Suppressor macrophage (primary cell): ENCODE results near the gene WIZ.
"Not testable (repeated sequence)": the region's sequence is repeated elsewhere in the genome, so short reads cannot be mapped to it uniquely, and the experiment has no call there.

ENCODE experiments used
- DNase-seq, 4 experiments: peaks; one replicate each; pipeline ENCODE4 v3.0.0-alpha.2; 2020 to 2022

The WIZ gene

DNA sequence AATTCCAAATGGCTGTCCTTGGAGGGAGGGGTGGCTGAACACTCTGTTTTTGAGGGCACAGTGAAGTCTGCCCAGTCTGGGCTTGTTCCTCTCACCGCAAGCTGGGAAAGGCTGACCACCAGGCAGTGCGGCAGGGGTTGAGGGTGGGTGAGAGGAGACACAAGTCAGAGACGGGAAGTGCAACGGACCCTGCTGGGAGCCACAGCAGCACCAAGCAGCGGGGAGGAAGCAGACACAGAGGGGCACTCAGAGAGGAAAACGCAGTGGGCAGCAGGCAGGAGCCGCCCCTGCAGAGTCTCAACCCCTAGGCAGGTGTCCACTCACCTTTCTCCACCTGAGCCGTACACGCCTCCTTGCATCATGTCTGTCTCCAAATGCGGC, 46.6 kb downstream of the WIZ start:
- no peak for DNase-seq

DNA sequence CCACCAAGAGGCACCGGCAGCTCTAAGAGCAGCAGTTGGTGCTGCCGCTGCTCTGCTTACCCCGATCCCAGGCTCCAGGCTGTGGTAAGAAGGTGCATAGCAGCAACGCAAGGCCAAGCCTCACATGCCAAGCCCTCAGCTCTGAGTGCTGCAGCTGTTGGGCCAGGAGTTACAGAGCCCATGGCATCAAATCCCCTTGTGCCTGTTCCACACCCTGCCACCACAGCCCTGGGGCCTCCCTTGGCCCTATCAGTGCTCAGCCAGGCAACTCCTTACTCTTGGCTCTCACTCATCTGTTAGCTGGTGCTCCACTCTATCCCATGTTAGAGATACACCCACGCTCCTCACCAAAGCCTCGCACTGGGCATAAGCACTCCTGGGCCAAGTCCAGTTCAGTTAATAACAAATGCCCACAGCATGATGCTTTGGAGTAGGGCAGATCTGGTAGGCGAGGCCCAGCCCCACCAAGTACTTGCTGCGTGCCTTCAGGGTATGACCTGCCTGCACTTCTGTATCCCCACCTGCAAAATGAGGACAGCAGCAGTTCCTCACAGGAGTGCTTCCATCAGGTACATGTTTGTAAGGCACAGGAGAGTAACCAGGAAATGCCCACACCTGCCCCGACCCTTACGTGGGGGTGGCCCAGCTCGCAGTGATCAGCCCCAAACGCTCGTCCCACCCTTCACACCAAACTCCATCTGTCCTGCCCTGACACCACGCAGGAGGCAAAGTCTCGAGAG, 47.2 kb downstream of the WIZ start:
- no peak for DNase-seq

DNA sequence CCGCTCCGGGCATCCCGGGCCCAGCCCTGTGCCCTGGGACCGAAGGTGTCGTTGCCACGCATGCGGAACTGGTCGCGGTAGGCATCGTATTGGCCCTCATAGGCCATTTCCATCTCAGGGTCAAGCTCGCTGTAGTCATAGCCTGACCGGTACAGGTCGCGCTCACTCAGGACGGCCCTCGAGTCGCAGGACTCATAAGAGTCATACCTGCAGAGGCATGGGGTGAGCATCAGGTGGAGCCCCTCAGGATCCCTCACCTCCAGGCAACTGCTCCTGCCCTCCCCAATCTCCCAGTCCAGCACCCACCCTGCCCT, 48.4 kb downstream of the WIZ start:
- DNase-seq = no peak

DNA sequence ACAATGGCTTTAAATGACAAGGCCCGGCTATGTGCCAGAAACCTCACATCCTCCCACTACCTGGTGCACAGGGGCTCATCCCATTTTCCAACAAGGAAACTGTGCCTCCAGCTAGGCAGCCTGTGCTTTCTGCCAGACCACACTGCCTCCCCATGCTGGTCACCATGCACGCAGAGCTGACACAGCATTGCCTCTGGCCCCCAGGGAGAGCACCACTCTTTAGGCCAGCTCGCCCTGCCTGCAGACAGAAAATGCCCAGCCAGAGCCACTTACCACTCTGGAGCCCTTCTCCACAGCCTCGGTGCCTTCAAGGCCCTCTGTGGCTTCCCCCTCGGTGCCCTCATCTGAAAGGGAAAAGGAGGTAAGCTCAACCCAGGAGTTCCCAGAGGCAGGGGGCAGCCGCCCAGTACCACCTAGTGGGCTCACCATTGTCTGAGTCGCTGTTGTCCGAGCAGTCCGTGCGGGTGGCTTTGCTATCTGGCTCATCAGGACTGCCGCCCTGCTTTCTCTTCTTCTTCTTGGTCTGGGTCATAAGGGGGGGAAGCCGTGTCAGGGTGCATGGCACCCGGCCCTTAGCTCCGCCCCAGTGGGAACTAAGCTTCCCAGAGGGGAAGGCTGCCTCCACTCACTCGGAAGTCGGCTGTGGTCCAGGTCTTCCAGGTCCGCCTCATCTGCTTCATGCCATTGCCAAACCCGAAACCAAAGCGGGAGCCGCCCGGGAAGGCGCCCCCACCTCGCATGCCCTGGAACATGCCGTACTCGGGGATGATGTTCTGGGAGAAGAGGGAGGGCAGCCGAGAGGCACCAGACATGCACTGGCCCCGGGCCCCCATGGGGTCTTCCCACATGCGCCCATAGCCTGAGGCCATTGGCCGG, 49.0 kb downstream of the WIZ start:
- no peak for DNase-seq

DNA sequence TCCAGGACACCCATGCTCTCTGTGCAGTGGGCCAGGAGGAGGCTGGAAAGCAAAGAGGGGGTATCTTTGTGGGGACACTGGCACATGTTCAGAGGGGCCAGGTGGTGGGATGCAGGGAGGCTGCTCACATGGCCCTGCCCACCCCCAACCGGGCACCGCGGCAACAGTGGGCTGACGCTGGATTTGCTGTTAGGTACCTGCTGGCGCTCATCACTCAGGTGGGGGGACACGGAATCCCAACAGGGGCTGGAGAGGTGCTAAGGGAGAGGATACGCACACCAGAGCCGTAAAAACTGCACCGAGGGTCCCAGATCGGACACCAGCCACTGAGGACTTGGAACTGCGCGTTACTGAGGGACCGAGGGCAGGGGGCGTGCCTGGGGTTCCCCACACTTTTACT, 50.1 kb downstream of the WIZ start:
- DNase-seq = no peak

DNA sequence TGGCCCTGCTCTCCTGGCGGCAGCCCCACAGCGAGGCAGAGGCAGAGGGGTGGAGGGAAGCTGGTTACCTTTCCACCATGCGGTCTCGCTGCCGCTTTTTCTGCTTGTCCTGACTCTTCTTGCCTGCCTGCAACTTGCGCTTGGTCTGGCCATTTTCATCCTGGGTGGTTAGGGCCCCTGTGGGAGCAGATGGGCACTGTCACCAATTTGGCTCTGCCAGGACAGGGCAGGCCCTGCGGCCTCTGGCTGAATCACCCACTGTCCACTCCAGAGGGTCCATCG, 50.6 kb downstream of the WIZ start:
- DNase-seq = no peak

DNA sequence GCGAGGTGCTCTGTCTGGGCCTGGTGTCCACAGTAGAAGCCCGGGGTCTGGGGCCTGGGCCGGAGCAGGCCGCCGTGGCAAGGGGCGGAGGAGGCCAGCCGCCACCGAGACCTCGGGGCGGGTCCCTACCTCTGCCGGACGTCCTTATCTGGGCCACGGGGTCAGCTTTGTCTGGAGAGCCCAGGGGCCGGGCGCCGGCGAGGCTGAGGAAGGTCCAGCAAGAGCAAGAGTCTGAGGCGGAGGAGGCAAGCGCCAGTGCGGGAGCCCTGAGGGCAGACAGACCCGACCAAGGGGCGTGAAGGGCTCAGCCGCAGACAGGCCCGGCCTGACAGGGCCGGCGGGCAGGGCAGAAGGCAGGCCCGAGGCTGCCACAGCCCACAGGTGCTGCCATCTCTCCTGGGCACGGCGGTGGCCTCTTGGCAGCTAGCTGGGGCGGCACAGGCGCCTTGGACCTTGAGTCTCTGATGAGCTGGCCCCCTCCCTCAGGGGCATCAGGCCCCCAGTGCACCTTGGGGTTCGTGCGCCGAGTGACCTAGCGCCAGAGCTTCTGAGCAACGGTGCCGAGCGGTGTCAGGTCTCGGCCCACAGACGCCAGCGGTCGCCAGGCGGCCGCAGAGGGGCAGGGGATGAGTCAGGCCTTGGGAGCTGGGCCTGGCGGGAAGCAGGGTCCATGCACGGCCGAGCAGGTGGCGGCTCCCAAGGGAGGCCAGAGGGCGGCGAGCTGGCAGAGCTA, 51.1 kb downstream of the WIZ start:
- DNase-seq = no peak

DNA sequence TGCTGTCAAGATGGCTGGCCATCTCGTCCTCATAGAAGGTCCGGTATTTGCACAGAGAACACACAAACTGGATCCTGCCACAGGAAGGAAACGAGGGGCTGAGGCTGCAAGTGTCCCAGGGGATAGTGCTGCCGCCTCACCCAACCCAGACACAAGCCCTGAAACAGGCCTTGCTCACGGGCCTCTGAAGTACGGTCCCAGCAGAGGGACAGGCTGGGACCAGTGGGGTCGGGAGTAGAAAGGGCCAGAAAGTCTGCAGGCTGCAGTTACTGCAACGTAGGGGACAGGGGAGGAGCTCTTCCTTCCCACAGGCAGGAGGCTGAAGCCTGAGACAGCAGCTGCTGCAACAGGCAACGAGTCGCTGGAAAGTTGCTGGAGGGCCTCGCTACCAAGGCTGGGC, 52.0 kb downstream of the WIZ start:
- DNase-seq = no peak

DNA sequence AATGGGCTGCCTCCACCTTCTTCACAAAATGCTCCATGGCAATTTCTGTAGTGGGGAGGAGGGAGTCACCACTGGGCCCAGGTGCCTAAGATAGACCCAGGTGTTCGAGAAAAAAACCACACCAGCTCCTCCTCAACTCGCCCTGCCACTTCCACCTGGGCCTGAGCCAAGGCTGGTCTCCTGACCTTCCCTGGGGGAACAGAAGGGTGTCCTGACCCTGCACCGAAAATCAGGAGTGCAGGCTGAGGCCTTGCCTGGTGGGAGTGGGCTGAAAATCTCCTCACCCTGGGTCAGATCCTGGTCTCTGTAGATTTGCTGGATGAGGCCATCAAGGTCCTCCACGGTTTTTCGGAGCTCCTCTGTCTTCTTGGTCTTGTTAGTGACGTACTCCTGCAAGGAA, 52.5 kb downstream of the WIZ start:
- no peak for DNase-seq

DNA sequence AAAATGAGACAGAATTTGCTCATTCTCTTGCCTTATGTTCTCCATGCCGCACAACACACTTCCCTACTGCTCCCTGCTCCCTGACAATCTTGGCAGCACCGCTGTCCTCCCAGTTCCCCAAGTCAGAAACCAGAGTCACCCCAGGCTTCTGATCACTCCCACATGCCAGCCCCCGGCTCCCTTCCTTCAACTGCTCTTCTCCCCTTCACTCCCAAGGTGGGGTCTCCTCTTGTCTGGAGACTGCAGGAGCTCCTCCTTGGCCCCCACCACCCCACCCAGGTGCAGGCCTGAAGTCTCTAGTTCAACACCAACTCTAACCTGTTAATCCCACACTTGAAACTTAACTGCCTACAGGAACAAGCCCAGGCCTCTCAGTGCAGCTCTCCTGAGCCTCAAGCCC, 53.3 kb downstream of the WIZ start:
- no peak for DNase-seq

DNA sequence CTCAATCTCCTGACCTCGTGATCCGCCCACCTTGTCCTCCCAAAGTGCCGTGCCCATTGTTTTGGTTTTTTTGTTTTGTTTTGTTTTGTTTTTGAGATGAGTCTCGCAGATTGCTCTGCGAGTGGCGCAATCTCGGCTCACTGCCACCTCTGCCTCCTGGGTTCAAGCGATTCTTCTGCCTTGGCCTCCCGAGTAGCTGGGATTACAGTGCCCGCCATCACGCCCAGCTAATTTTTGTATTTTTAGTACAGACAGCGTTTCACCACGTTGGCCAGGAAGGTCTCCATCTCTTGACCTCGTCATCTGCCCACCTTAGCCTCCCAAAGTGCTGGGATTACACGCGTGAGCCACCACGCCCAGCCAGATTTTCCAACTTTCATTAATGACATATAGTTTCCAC, 54.5 kb downstream of the WIZ start:
- DNase-seq = not testable (repeated sequence)

DNA sequence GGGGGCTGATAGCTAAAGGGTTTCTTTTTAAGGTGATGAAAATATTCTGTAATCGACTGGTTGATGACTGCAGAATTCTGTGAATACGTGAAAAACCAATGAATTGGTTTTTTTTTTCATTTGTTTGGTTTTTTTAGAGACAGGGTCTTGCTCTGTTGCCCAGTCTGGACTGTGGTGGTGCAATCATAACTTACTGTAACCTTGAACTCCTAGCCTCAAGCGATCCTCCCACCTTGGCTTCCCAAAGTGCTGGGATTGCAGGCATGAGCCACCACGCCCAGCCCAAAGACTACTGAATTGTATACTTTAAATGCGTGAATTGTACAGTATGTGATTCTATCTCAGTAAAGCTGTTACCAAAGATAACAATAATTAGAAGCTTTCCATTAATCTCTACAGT, 55.3 kb downstream of the WIZ start:
- DNase-seq = no peak

DNA sequence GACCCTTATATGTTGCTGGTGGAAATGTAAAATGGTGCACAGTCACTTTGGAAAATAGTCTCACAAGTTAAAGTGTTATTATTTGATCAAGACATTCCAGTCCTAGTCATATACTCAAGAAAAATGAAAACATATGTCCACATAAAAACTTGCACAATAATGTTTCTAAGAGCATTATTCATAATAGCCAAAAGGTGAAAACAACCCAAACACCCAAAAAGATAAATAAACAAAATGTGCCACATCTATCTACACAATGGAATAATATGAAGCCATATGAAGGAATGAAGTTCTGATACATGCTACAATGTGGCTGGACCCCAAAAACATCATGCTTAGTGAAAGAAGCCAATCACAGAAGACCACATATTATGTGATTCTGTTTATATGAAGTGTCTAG, 55.8 kb downstream of the WIZ start:
- no peak for DNase-seq

DNA sequence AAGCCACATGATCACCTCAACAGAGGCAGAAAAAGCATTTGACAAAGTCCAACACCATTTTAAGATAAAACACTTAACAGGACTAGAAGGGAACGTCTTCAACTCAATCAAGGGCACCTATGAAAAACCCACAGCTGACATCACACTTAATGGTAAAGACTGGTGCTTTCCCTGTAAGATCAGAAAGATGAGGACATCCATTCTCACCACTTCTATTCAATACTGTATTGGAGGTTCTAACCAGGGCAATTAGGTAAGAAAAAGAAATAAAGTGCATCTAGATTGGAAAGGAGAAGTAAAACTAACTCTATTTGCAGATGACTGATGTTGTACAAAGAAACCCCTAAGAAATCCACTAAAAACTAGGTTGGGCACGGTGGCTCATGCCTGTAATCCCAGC, 58.9 kb downstream of the WIZ start:
- DNase-seq = no peak

DNA sequence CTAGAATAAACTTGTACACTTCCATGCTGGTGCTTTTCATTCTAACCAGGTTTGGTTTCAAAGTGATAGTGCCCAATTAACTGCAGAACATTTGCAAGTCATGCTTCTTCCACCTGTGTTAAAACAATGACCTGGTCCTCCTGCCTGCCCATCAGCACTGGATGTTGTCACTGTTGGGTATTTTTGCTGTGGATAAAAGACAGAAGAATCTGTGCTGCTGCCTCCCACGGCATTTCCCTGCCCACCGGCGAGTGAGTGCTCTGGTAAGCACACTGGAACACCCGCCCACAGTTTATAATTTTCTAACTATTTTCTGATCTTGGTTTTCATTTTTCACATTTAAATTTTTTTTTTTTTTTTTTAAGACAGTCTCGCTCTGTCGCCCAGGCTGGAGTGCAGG, 67.9 kb downstream of the WIZ start:
- DNase-seq = no peak

DNA sequence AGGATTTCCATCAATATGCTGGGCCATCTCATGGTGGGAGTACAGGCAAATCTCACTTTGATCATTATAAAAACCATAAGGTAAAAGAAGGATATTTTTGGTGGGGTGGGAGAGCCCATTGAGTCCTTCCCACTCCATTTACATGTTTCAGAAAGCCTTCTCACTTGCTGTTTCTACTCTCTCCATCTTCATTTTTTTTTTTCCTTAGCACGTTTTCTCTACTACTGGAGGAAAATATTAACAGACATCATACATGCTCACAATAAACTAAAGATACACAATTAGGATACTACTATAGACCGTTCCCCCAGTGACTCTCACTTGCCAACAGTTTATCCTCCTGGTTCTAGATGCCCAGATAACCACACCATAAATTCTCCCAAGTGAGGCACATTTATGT, 68.3 kb downstream of the WIZ start:
- DNase-seq = no peak

DNA sequence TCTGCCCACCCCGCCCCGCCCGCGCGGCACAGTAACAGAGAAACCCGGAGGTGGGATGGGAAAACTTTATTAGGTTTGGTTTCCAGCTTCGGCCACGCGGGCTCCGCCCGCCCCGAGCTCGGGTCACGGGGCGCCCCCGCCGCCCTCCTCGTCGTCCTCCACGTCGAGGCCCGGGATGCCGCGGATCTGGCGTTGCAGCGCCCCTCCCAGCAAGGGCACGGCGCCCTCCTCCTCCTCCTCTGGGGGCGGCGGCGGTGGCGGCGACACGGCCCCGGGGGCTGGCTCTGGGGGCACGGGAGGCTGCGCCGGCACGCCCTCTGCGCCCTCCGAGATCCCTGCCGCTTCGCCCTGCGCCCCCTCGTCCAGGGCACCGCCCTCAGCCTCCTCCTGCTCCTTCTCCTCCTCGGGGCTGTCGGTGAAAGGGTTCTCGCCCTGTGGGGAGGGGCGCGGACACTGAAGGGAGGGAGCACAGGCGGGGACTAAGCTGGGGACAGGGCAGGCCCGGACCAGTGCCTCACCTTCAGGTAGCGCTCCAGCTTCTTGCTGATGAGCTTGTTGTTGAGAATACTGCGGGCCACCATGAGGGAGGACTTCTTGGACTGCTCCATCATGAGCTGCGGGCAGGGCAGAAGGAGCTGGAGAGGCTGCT, 69.6 kb downstream of the WIZ start:
- DNase-seq = peak; percentile 14 to 62 (median 41)

DNA sequence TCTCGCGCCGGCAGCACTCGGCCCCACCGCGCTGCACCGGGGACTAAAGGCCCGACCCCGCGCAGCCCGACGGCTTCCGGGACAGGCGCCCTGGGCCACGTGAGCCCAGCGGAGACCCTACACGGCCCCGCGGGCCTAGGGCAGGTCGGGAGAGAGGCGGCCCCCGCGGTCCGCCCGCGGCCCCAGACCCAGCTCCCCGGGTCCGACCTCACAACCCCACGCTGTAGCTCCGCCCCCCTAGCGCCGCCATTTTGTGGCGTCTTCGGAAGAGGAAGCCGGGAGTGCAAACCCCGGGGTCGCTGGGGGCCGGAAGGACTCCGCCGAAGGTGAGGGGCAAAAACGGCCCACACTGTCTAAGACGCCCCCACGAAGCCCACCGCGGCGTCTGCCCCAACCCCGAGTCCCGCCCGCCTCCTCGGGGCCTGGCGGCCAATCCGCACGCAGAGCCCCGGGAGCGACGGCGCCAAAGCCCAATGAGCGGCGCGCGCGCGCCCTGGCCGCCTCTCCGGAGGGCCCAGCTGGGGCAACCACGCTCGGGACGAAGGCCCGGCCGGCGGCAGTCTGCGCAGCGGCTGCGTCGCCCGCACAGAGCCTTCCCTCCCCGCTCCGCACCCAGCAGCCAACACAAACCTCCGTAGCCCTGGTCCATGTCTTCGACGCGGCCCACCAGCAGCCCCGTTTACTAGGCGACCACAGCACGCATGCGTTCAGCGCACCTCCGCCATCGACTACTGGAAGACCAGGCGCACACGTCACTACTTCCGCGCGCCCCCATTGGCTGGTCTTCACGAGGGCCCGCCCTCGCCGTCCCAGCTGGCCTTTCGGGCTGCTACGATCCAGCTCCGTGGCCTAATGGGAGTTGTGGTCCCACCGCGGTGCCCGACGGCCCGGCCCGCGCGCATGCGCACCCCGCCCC, 70.4 kb downstream of the WIZ start, which contains the start of gene AKAP8:
AKAP8 (minus strand) TSS at position 705 of the 916 bp plus-strand sequence; CDS start at position 649, 56 bp downstream.
- DNase-seq = peak; percentile 99 to 100 (median 100)

DNA sequence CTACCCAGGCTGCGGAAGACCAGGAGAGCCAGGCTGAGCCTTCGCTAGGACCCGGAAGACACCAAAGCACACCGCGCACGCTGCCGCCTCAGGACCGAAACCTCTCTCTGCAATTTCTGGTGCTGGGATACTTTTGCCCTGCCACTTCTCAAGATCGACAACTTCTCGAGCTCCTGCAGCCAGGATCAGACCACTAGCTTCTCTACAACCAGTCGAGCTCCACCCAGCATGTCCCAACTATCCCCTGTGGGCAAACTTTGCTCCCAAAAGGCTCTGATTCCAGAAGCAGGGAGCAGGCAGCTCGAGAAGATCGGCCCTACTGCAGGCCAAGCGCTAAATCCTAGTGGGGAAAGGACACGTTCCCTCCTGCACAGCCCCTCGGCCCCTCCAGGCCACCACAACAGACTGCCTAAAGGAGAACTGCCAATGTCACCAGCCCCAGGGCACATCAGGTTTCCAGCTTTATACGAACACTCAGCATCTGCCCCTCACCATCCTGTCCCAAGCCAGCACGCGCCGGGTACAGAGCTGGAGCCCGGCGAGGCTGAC, 71.1 kb downstream of the WIZ start:
- peak; percentile 63 to 75 (median 66) for DNase-seq

DNA sequence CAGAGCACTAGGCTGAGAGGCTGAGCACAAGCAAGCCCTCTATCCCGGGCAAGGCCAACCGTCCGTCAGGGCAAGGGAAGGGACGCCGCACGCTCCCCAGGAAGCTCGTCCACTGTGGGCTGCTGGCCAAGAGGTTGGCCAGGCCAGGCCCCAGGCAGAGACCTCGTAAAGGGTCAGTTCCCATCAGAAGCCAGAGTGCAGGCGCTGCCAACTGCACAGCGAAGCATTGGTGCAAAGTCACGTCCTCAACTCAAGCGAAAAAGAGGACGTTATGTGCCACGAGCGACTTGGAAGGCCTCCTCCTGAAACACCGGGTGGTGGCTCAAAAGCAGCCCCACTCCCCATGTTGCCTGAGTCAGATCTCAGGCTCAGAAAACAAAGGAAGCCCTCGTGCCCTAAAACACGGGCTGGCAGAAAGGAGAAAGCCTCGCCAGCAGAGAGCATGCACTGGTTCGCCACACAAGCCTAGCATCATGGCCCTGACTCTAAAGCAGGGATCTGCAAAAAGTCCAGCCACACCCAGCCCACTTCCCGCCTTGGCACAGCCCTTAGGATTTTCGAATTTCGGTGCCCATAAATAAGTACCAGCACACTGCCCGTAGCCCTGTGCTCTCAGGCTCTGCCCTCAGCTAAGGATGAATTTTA, 74.8 kb downstream of the WIZ start:
- no peak for DNase-seq

DNA sequence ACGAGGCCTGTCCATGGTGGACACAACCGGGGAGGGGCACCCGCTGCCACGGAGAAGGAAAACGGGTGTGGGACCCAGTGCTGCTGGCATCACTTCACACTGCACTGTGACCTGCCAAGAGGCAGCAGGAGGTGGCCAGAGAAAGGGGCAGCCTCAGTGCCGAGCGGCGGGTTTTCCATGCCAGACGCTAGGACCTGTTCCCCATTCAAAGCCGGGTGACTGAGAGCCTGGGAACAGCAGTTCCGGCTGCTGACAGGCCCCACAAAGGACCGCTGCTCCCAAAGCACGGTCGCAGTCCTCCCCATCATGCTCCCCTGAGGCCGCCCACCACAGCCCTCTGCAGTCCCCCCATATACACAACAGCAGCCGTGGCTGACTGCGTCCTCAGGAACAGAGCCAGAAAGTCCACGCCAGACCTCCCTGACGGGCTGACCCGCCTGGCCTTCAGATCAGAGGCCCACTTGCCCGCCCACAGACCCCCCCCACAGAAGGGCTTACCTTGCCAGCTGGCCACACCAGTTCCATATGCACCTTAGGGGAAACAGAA, 75.6 kb downstream of the WIZ start:
- peak in 1 of 4 experiments; percentile 2 for DNase-seq
